Fibroblast of mammary gland (primary cell): ENCODE data around the gene STK39.

ENCODE experiments used
- DNase-seq: peaks from one replicate; pipeline ENCODE4 v3.0.0-alpha.2; 2010; ENCODE audit warnings: low read depth
- H3K4me3 ChIP-seq: 2 replicates; pipeline ENCODE4 v1.5.1; 2011; ENCODE audit warnings: low read depth, mild to moderate bottlenecking, low read length, moderate library complexity; ENCODE audit not compliant: control insufficient read depth
- TF ChIP-seq, protein P1 (sequence below): conservative IDR thresholded peaks from 2 replicates; pipeline ENCODE4 v1.5.1; 2011; ENCODE audit warnings: low read depth, low read length, inconsistent platforms; ENCODE audit not compliant: control insufficient read depth, insufficient read depth

Gene STK39

DNA sequence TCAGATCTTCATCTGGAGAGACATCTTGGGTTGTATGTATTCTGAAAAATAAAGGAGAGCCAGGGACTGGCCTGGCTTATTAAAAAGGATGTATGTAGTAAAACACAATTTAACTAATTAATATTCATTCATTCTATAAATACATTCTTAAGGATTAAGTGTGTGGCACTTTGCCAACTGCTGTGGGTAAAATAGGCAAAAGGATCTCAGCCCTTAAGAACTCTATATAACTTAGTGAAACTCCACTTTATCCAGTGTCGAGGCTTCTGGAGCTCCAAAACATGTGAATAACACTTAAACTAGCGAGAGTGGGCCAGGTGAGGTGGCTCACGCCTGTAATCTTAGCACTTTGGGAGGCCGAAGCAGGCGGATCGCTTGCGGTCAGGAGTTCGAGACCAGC is 7.7 kb upstream of the STK39 start:
- TF ChIP-seq, protein P1, sequence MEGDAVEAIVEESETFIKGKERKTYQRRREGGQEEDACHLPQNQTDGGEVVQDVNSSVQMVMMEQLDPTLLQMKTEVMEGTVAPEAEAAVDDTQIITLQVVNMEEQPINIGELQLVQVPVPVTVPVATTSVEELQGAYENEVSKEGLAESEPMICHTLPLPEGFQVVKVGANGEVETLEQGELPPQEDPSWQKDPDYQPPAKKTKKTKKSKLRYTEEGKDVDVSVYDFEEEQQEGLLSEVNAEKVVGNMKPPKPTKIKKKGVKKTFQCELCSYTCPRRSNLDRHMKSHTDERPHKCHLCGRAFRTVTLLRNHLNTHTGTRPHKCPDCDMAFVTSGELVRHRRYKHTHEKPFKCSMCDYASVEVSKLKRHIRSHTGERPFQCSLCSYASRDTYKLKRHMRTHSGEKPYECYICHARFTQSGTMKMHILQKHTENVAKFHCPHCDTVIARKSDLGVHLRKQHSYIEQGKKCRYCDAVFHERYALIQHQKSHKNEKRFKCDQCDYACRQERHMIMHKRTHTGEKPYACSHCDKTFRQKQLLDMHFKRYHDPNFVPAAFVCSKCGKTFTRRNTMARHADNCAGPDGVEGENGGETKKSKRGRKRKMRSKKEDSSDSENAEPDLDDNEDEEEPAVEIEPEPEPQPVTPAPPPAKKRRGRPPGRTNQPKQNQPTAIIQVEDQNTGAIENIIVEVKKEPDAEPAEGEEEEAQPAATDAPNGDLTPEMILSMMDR: no peak
- DNase-seq: no peak
- no peak overlapping the region for H3K4me3 ChIP-seq

DNA sequence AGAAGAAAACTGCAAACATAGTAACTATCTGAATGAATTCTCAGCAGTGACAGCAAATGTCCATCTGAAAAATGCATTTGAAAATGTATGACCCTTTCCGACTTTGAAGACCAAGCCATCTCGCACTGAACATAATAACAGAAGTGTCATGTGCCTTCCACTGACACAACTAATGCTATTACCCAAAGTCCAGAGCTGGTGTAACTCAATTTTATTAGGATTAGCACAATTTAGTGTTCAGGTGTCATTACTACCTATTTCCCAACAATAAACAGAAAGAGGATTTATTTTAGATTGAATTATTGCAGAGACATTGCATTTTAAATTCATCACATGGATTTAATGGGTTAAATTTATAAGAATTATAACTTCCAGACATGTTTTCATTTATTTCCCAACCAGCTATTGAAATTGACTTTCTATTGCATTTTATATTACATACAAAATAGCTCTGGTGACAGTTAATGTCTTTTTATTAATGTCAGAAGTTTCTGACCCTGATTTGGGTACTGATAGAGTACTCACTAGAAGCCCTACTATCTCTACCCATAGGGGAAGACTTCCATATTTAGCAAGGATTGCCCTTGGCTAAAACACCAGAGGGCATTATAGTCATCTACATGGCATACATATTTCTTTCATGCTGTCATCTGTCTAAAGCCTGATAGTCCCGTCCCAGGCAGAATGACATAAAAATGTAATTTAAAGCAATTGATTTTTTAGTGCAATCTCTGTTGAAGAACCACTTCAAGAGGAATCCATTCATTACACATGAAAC is 7.0 kb upstream of the STK39 start:
- DNase-seq: no peak
- TF ChIP-seq, protein P1: no peak
- no peak overlapping the region for H3K4me3 ChIP-seq

DNA sequence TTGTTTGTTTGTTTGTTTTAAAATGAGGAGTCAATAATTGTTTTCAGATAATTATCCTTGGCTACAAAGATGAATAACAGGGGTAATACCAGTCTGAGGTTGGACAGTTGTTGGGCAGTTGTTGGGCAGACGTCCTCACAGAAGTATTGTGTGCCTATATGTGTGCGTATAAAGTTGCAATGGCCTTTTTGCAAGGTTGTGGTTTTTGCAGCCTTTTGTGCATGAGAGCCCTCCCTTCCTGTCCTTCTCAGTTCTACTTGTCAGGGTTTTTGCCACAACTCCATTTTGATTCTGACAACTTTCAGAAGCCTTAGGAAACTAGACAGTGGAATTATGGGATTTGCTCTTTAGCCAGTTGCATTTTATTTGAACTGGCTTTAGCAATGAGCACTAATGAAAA is 6.0 kb upstream of the STK39 start:
- TF ChIP-seq, protein P1: no peak
- H3K4me3 ChIP-seq: no peak overlapping the region
- no peak for DNase-seq

DNA sequence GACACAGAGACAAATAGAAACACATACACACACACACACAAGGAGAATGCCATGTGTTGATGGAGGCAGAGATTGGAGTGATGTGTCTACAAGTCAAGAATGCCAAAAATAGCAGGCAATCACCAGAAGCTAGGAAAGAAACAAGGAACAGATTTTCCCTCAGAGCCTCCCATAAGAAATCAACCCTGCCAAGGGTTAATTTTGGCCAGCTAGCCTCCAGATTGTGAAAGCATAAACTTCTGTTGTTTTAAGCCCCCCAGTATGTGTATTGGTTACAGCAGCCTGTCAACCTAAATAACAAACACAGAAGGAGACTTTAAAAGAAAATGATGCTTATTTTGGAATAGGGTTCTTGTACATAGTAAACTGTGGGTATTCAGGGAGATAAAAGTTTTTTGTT is 5.6 kb upstream of the STK39 start:
- TF ChIP-seq, protein P1: no peak
- DNase-seq: no peak
- no peak overlapping the region for H3K4me3 ChIP-seq

DNA sequence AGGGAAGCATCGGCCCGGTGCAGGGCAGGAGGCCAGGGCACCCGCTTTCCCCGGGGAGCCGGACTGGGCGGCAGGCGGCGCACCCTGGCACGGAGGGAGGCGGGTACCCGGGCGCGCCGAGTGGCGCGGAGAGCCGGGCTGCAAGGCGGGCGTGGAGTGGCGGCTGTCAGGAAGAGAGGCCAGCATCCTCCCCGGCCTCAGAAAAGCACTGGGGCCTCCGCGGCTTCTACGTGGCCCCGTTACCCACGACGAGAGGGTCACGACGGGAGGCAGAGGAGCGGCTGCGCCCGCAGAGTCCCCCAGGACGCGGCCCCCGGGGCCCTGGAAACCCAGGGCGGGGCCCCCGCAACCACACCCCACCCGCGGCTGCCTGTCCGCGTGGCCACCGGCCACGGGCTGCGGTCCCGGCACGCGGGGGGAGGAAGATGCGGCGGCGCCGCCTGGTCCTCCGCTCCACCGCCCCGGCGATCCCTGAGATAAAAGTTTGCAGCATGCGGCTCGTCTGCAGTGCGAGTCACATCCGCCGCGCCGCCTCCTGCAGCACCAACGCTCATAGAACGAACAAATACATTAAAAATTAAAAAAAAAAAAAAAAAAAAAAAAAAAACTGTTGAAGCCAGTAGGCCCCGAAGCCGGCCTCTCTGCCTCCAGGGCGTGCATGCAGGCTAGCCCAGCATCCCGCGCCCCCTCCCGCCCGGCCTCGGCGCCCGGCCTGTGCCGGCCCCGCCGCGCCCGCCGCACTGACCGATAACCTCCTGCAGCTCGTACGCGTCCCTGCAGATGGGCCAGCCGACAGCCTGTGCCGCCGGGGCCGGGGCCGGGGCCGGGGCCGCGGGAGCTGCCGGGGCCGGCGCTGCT is 683 bp downstream of the STK39 start:
- peak; percentile 58 for DNase-seq
- TF ChIP-seq, protein P1: no peak
- H3K4me3 ChIP-seq: peak overlapping the region; percentile 59

DNA sequence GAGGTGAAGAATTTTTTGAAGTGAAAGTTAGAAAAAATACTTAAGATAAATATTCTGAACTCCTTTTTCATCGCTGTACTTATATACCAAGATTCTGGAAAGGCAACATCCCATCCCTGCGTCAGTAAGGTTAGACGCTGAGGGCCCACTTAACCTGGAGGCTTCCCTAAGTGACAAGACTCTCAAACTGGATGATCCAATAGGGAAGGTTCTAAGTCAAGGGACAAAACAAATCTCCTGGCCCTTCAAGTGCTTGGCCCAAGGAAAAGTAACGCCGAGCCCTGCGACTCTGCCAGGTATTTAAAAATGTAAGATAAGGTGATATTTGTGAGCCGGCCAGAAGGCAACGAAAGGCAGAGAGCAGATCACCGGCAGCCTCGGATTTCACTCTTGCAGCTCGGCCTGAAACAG is 1.3 kb downstream of the STK39 start:
- DNase-seq: no peak
- peak overlapping the region; percentile 59 for H3K4me3 ChIP-seq
- TF ChIP-seq, protein P1: no peak
